Naive thymus-derived CD8-positive, alpha-beta T cell (primary cell): ENCODE results near the gene GPANK1. TPM values are rescaled to one million over a fixed set of nuclear protein-coding genes. Genes with fewer than 3 reads are reported as not detected.

ENCODE experiments used
- ATAC-seq, 2 donors: fragments of 150-1000 bp; cut with Tn5 transposase in 1 of 2; sonication (Bioruptor Pico), chemical (Tn5 transposase) in 1 of 2; 1 replicate in 1 of 2; 2 replicates in 1 of 2; pipeline ENCODE4 v1.10.0; 2021; ENCODE audit warnings: mild to moderate bottlenecking in 2 of 2, moderate library complexity in 2 of 2
- POLR2A ChIA-PET: fragments of 350-600 bp; sonication (Branson Sonifier 250); formaldehyde crosslinking; loops from one replicate; lab custom pipeline; 2021; ENCODE audit warnings: antibody characterized with exemption; lab: Charles Lee
- DNase-seq, 10 donors: peaks; one replicate each; pipeline versions ENCODE4 v3.0.0 to v3.0.0-alpha.2; 2020 to 2022
- H3K27ac Mint-ChIP-seq, 10 donors: one replicate each; pipeline ENCODE4 v1.8.0; 2020 to 2022; ENCODE audit warnings: mild to moderate bottlenecking in 10 of 10, mixed read lengths in 10 of 10, moderate library complexity in 4 of 10, inconsistent platforms in 1 of 10
- H3K27me3 Mint-ChIP-seq, 5 donors: one replicate each; pipeline ENCODE4 v1.8.0; 2021 to 2022; ENCODE audit warnings: mixed read lengths in 5 of 5
- H3K36me3 Mint-ChIP-seq, 3 donors: one replicate each; pipeline ENCODE4 v1.8.0; 2020 to 2022; ENCODE audit warnings: mixed read lengths in 3 of 3, mild to moderate bottlenecking in 2 of 3, inconsistent platforms in 1 of 3
- H3K4me1 Mint-ChIP-seq, 4 donors: one replicate each; pipeline ENCODE4 v1.8.0; 2021 to 2022; ENCODE audit warnings: mixed read lengths in 4 of 4
- H3K4me3 Mint-ChIP-seq, 10 donors: one replicate each; pipeline ENCODE4 v1.8.0; 2020 to 2022; ENCODE audit warnings: mild to moderate bottlenecking in 10 of 10, mixed read lengths in 10 of 10, moderate library complexity in 6 of 10, inconsistent platforms in 1 of 10
- H3K9me3 Mint-ChIP-seq, 9 donors: one replicate each; pipeline ENCODE4 v1.8.0; 2020 to 2022; ENCODE audit warnings: mixed read lengths in 9 of 9, mild to moderate bottlenecking in 3 of 9, inconsistent platforms in 1 of 9, moderate library complexity in 1 of 9
- polyA plus RNA-seq, 3 donors: library from polyadenylated mRNA; unstranded; fragments of 300-500 nt; fragmentation: Illumina TruSeq; gene quantifications; one replicate each; pipeline ENCODE4 v1.2.3, GENCODE V29; 2021
- total RNA-seq, 8 experiments: library from RNA in 2 of 8; stranded (reverse) in 2 of 8; gene quantifications; one replicate each; pipeline ENCODE4 v1.2.3 and lab custom pipeline; 2021 to 2026

Gene GPANK1
- total and polyA plus RNA-seq, 5 experiments from 2014 or later: 20.8 to 27.9 (median 22.9) TPM

GRCh38 chr6:31690231-31691077 is 25.7 kb upstream of the GPANK1 start:
- Mint-ChIP-seq H3K4me1 (peaks cover 0 to 8% (median 4%) of the 10 kb centered on the region in 4 donors), H3K27me3 (no peaks in the 10 kb centered on the region), H3K36me3 (peaks cover 0 to 85% (median 6%) of the 10 kb centered on the region in 3 donors), H3K9me3 (no peaks in the 10 kb centered on the region), H3K4me3 (no peak overlapping the region), H3K27ac (peak overlapping the region in 6 of 10 donors; percentile 24 to 84 (median 56))
- ATAC-seq (no peak), DNase-seq (no peak)
- POLR2A ChIA-PET: interaction anchor here (0.5 kb wide), 1 partner anchor 219 kb away, joined by 3 read pairs; no protein-coding TSS in a partner anchor

DNA sequence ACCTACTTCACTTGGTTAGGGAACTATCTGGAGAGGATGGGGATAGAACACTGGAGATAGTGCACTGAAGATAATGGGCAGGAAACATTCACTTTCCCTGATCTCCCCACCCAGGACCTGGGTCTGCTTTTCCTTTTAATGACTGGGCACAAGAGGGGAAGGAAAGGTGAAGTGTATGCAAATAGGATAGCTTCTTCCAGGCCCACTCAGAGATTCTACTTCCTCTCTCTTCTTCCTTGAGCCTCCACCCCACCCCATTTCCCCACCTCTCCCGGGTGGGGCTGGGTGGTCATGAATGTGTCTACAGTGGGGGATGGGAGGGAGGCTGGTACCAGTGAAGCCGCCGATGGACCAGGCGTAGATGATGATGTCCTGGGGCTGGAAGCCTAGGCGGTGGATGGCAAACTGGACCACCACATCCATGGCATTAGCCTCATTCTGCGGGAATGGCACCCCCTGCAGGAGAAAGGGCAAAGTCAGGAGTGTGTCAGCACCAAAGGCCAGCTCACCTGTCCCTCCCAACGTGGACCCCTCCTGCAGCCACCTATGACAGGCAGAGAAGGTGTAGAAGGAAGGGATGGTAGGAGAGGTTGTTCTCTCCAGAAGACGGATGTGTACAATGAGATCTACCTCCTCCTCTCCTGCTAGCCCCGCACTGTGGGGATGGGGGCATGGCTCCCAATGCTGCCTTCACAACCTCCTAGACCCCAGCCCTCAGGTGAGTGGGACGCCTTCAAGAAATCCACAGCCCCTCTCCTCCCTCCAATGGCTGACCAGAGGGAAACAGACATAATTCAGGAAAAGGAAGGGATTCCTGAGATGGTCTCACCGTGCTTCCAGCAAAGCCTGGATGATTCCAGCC is 24.7 kb upstream of the GPANK1 start:
- POLR2A ChIA-PET: no interaction called here
- Mint-ChIP-seq H3K27me3 (no peaks in the 10 kb centered on the region), H3K27ac (peak overlapping the region in 5 of 10 donors; percentile 28 to 77 (median 63))

DNA sequence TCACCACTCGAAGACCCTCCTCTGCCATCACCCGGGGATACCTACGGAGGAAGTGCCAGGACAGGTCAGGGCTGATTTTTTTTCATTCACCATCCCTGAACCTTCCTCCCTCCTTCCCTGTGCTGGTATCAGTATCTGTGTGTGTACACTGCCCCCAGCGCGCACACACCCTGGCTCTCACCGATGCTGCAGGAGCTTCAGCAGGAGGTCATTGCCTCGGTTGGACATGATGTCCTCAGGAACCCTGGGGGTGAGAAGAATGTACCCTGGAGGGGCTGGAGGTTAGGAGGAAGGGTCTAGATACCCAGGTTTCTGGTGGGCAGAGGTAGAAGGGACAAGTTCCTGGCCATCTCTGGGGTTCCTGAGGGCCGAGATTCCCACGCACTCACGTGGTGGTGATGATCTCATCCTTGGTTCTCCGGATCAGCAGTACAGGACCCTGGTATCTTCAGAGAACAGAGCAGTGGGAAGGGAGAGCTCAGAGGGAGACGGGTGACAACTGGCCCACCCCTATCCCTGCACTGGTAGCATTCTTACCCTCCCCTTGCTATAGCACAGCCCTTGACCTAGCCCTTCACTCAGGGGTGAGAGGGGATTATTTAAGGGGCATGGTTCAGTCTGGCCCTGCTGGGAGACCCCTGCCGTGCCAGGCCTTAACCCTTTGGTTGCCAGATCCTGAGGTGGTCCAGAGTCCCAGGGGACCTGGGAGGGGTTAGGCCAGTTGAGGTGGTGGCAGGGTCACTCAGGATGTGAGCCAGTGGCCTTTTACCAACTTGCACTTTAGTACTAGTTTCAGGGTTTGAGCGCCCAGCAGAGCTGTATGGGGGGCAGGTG is 23.3 kb upstream of the GPANK1 start:
- peaks cover 0 to 64% (median 6%) of the 10 kb centered on the region in 3 donors for H3K36me3 Mint-ChIP-seq
- POLR2A ChIA-PET: no interaction called here
- ATAC-seq: no peak

More for the DNA sequence above, 24.7 kb upstream of the GPANK1 start:
- peak in 1 of 2 donors; percentile 20 for ATAC-seq
- Mint-ChIP-seq H3K36me3 (peaks cover 0 to 76% (median 6%) of the 10 kb centered on the region in 3 donors), H3K4me1 (peaks cover 0 to 8% (median 3%) of the 10 kb centered on the region in 4 donors), H3K9me3 (no peaks in the 10 kb centered on the region), H3K4me3 (no peak overlapping the region)
- DNase-seq: no peak

GRCh38 chr6:31687321-31687720 is 22.5 kb upstream of the GPANK1 start:
- peaks cover 0 to 58% (median 6%) of the 10 kb centered on the region in 3 donors for H3K36me3 Mint-ChIP-seq
- POLR2A ChIA-PET: no interaction called here
- ATAC-seq (no peak), DNase-seq (no peak)
- no peak overlapping the region for H3K4me3 Mint-ChIP-seq
- H3K9me3 Mint-ChIP-seq: no peaks in the 10 kb centered on the region
- H3K27ac Mint-ChIP-seq: peak overlapping the region in 2 of 10 donors; percentile 41 to 50
- peaks cover 0 to 10% (median 4%) of the 10 kb centered on the region in 4 donors for H3K4me1 Mint-ChIP-seq
- H3K27me3 Mint-ChIP-seq: no peaks in the 10 kb centered on the region

More for the DNA sequence above, 23.3 kb upstream of the GPANK1 start:
- no peak for DNase-seq
- Mint-ChIP-seq H3K4me3 (no peak overlapping the region), H3K4me1 (peaks cover 0 to 9% (median 4%) of the 10 kb centered on the region in 4 donors), H3K27ac (peak overlapping the region in 2 of 10 donors; percentile 15 to 45), H3K27me3 (no peaks in the 10 kb centered on the region), H3K9me3 (no peaks in the 10 kb centered on the region)

GRCh38 chr6:31686483-31686882 is 21.7 kb upstream of the GPANK1 start:
- Mint-ChIP-seq H3K9me3 (no peaks in the 10 kb centered on the region), H3K4me3 (no peak overlapping the region), H3K36me3 (peaks cover 0 to 56% (median 6%) of the 10 kb centered on the region in 3 donors), H3K27me3 (no peaks in the 10 kb centered on the region), H3K4me1 (peaks cover 3 to 18% (median 8%) of the 10 kb centered on the region in 4 donors), H3K27ac (peak overlapping the region in 6 of 10 donors; percentile 1 to 66 (median 40))
- ATAC-seq (no peak), DNase-seq (no peak)
- POLR2A ChIA-PET: no interaction called here

DNA sequence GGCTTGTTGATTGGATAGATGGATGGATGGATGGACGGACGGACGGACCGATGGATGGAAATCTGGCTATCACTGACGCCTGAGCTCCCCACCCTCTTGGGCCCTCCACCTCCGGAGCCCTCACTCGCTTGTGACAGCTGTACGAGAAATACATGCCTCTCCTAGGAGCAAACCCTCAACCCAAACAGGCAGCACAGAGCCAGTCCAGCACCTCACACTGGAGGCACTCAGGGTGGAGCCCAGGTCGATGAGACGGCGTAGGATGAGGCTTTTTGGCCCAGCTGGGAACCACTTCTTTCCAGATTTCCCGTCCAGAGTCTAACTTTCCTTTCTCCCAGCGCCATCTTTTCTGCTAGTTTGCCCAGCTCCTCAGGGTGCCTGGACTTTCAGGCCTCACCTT is 18.8 kb upstream of the GPANK1 start:
- DNase-seq (no peak), ATAC-seq (no peak)
- Mint-ChIP-seq H3K36me3 (peaks cover 0 to 29% (median 6%) of the 10 kb centered on the region in 3 donors), H3K4me1 (peaks cover 19 to 26% (median 21%) of the 10 kb centered on the region in 4 donors), H3K27me3 (no peaks in the 10 kb centered on the region), H3K4me3 (peak overlapping the region in 2 of 10 donors; percentile 22 to 29), H3K27ac (peak overlapping the region in 1 of 10 donors; percentile 79), H3K9me3 (no peaks in the 10 kb centered on the region)
- POLR2A ChIA-PET: interaction anchor here (0.6 kb wide), 2 partner anchors 10 to 36 kb away, joined by 3 to 4 read pairs; no protein-coding TSS in a partner anchor

DNA sequence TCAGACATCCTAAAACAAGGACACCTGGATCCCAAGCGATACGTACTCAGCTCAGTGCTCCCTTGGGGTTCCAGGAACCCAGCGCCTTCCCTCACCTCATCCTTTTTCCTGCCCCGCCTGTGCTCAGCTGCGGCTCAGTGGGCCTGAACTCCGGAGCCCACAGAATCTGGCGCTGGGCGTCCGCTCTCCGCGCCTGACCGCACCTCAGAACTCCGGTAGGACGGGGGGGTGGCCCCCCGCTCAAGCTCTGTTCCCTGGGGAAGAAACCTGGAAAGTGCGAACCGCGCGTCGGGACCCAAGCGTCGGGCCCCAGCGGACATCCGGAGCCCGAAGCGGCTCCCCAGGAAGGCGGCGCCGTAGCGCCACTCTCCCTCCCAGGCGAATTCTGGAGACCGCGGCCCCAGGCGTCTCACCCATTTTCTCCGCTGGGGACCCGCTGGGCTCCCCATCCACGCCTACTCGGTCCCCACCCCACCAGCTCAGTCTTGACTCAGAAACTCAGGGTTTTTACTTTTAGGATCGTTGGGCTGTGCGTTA is 16.4 kb upstream of the GPANK1 start:
- Mint-ChIP-seq H3K36me3 (peaks cover 0 to 12% (median 2%) of the 10 kb centered on the region in 3 donors), H3K27me3 (no peaks in the 10 kb centered on the region), H3K4me1 (peaks cover 19 to 31% (median 21%) of the 10 kb centered on the region in 4 donors), H3K27ac (peak overlapping the region; percentile 29 to 93 (median 84)), H3K9me3 (no peaks in the 10 kb centered on the region), H3K4me3 (peak overlapping the region; percentile 69 to 93 (median 91))
- DNase-seq: peak in 7 of 10 donors; percentile 18 to 42 (median 36)
- peak; percentile 80 for ATAC-seq
- POLR2A ChIA-PET: interaction anchor here (0.6 to 1.9 kb wide), 11 partner anchors 10 to 157 kb away, joined by 3 to 9 read pairs (median 3); partner anchors contain the start of genes ABHD16A, BAG6, GPANK1 and HSPA1B

GRCh38 chr6:31680226-31681134 is 15.7 kb upstream of the GPANK1 start, which contains the start of gene LY6G5C:
LY6G5C (minus strand) TSS chr6:31681067; CDS start chr6:31680373, 694 bp downstream.
- POLR2A ChIA-PET: interaction anchor here (0.6 to 1.9 kb wide), 12 partner anchors 9 to 158 kb away, joined by 3 to 9 read pairs (median 3); partner anchors contain the start of genes ABHD16A, BAG6, CSNK2B and GPANK1
- H3K4me3 Mint-ChIP-seq: peak within 1 kb of the TSS; percentile 69 to 93 (median 91)
- no peaks in the 10 kb centered on the region for H3K9me3 Mint-ChIP-seq
- DNase-seq: peak; percentile 33 to 75 (median 51)
- no peaks in the 10 kb centered on the region for H3K27me3 Mint-ChIP-seq
- peaks cover 0 to 5% (median 0%) of the 10 kb centered on the region in 3 donors for H3K36me3 Mint-ChIP-seq
- H3K27ac Mint-ChIP-seq: peak within 1 kb of the TSS; percentile 29 to 93 (median 84)
- peaks cover 19 to 31% (median 21%) of the 10 kb centered on the region in 4 donors for H3K4me1 Mint-ChIP-seq
- peak; percentile 63 to 68 for ATAC-seq

DNA sequence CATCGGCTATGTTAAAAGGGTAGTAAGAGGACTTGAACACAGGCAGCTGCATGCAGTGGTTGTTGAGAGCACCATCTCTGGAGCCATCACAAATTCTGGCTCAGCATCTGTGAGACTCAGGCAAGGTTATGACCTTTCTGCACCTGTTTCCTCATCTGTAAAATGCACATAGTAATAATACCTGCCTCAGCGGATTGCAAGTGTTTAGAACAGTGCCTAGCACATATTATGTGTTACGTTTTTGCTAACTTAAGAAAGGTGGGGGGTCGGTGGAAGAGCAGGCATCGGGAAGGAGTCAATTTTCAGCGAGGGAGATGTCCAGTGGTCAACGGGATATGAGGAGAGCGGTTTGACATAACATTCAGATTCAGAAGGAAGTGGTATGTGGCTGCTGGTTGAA is 13.2 kb upstream of the GPANK1 start:
- POLR2A ChIA-PET: interaction anchor here (0.5 to 2.0 kb wide), 3 partner anchors 25 to 152 kb away, joined by 3 to 13 read pairs (median 8); partner anchors contain the start of gene BAG6
- H3K9me3 Mint-ChIP-seq: no peaks in the 10 kb centered on the region

GRCh38 chr6:31676904-31677303 is 12.1 kb upstream of the GPANK1 start:
- peak overlapping the region in 3 of 10 donors; percentile 22 to 80 (median 46) for H3K27ac Mint-ChIP-seq
- no peaks in the 10 kb centered on the region for H3K9me3 Mint-ChIP-seq
- no peak overlapping the region for H3K4me3 Mint-ChIP-seq
- H3K27me3 Mint-ChIP-seq: no peaks in the 10 kb centered on the region
- peaks cover 0 to 27% (median 5%) of the 10 kb centered on the region in 3 donors for H3K36me3 Mint-ChIP-seq
- DNase-seq: no peak
- POLR2A ChIA-PET: interaction anchor here (0.6 to 2.0 kb wide), 2 partner anchors 24 to 167 kb away, joined by 3 to 8 read pairs; partner anchors contain the start of gene BAG6
- H3K4me1 Mint-ChIP-seq: peaks cover 18 to 23% (median 21%) of the 10 kb centered on the region in 4 donors
- no peak for ATAC-seq

More for the DNA sequence above, 13.2 kb upstream of the GPANK1 start:
- Mint-ChIP-seq H3K4me3 (no peak overlapping the region), H3K36me3 (peaks cover 0 to 16% (median 0%) of the 10 kb centered on the region in 3 donors), H3K27ac (peak overlapping the region in 1 of 10 donors; percentile 71), H3K4me1 (peaks cover 19 to 27% (median 22%) of the 10 kb centered on the region in 4 donors), H3K27me3 (no peaks in the 10 kb centered on the region)
- no peak for DNase-seq
- ATAC-seq: no peak
